PC-9 (cell line): ENCODE measurements around the gene KIF21B. TPM values are rescaled to one million over a fixed set of nuclear protein-coding genes. Genes with fewer than 3 reads are reported as not detected.
A peak's percentile ranks its signal among the peaks of the same experiment; 100 is the strongest.

Source experiments
- BruUV-seq: library from RNA; stranded (reverse); fragments of 400-500 nt; replicated peaks from 2 replicates; lab custom pipeline; 2021; lab: Mats Ljungman, UMichigan
- CTCF ChIA-PET: fragments of 300-600 bp; sonication (Branson Sonifier 250); formaldehyde crosslinking; loops from one replicate; lab custom pipeline; 2022; ENCODE audit warnings: antibody characterized with exemption; lab: Charles Lee
- POLR2A ChIA-PET: fragments of 300-600 bp; sonication (Branson Sonifier 250); formaldehyde crosslinking; loops from one replicate; lab custom pipeline; 2022; ENCODE audit warnings: antibody characterized with exemption; ENCODE audit not compliant: unreplicated experiment; lab: Charles Lee
- DNase-seq, 2 experiments: peaks; one replicate each; pipeline versions ENCODE4 v3.0.0 to v3.0.0-alpha.2; 2015 to 2022; ENCODE audit warnings: mixed read lengths in 1 of 2
- H2AFZ ChIP-seq: fragments of 200-600 bp; sonication (generic); 2 replicates; pipeline ENCODE4 v1.8.1; 2017; ENCODE audit warnings: antibody characterized with exemption
- H3F3A ChIP-seq: fragments of 200-600 bp; sonication (generic); 2 replicates; pipeline ENCODE4 v1.8.1; 2017; ENCODE audit warnings: antibody characterized with exemption, mild to moderate bottlenecking, low read depth; ENCODE audit not compliant: insufficient read depth
- H3K27ac ChIP-seq: fragments of 200-600 bp; sonication (generic); 2 replicates; pipeline ENCODE4 v1.6.1; 2016; ENCODE audit warnings: mixed run types
- H3K27me3 ChIP-seq: fragments of 200-600 bp; sonication (generic); 2 replicates; pipeline ENCODE4 v1.6.1; 2016; ENCODE audit warnings: low read depth, mixed run types; ENCODE audit not compliant: insufficient read depth
- H3K36me3 ChIP-seq: fragments of 200-600 bp; sonication (generic); 2 replicates; pipeline ENCODE4 v1.6.1; 2016; ENCODE audit warnings: low read depth, mixed run types
- H3K4me1 ChIP-seq: fragments of 200-600 bp; sonication (generic); replicated peaks from 2 replicates; pipeline ENCODE4 v1.6.1; 2016; ENCODE audit warnings: mixed run types; ENCODE audit not compliant: insufficient read depth
- H3K4me2 ChIP-seq: fragments of 200-600 bp; sonication (generic); 2 replicates; pipeline ENCODE4 v1.6.1; 2017; ENCODE audit warnings: mixed run types
- H3K4me3 ChIP-seq: fragments of 200-600 bp; sonication (generic); 2 replicates; pipeline ENCODE4 v1.6.1; 2016; ENCODE audit warnings: mixed run types
- H3K79me2 ChIP-seq: fragments of 200-600 bp; sonication (generic); 2 replicates; pipeline ENCODE4 v1.6.1; 2017; ENCODE audit warnings: low read depth, mixed run types
- H3K9me2 ChIP-seq: fragments of 200-600 bp; sonication (generic); 2 replicates; pipeline ENCODE4 v1.8.1; 2017; ENCODE audit warnings: mild to moderate bottlenecking; ENCODE audit not compliant: insufficient read depth
- H3K9me3 ChIP-seq: fragments of 200-600 bp; sonication (generic); 2 replicates; pipeline ENCODE4 v1.8.1; 2016; ENCODE audit warnings: low read depth; ENCODE audit not compliant: insufficient read depth
- H4K20me1 ChIP-seq: fragments of 200-600 bp; sonication (generic); 2 replicates; pipeline ENCODE4 v1.8.1; 2017; ENCODE audit not compliant: insufficient read depth
- CTCF ChIP-seq: fragments of 200-600 bp; sonication (generic); conservative IDR thresholded peaks from 2 replicates; pipeline ENCODE4 v1.6.1; 2017; ENCODE audit warnings: mixed run types, antibody characterized with exemption, mild to moderate bottlenecking, moderate library complexity
- EZH2 ChIP-seq: fragments of 200-600 bp; sonication (generic); IDR thresholded peaks from 2 replicates; pipeline ENCODE4 v1.8.0; 2017; ENCODE audit warnings: antibody characterized with exemption, low read depth
- intact Hi-C: fragments of 100-400 bp; cut with micrococcal nuclease; formaldehyde crosslinking; loops from one replicate; pipeline ENCODE4 v1.10.0; 2022; ENCODE audit not compliant: unreplicated experiment
- total RNA-seq: library from RNA; stranded (reverse); gene quantifications from 2 replicates; pipeline ENCODE4 v1.2.3, GENCODE V29; 2021

Gene KIF21B
- total RNA-seq, 1 experiment from 2014 or later, result 3.7 TPM

- Histone ChIP-seq H3K36me3 (no peaks in the 10 kb centered on the region), H3K27me3 (no peaks in the 10 kb centered on the region; the same call in 1 of the 2 replicates), H3K4me1 (no peaks in the 10 kb centered on the region), H3K9me3 (no peaks in the 10 kb centered on the region), H3K27ac (no peak overlapping the region), H3K79me2 (no peaks in the 10 kb centered on the region), H3F3A (no peaks in the 10 kb centered on the region), H3K4me2 (no peak overlapping the region), H4K20me1 (no peaks in the 10 kb centered on the region), H2AFZ (no peak overlapping the region), H3K4me3 (no peak overlapping the region), H3K9me2 (no peaks in the 10 kb centered on the region)
- TF ChIP-seq CTCF (no peak), EZH2 (no peak)
- no TSS peak for BruUV-seq
- POLR2A ChIA-PET, result no interaction called here
- CTCF ChIA-PET, result interaction anchor here (0.7 to 2.2 kb wide), 2 partner anchors 30 to 68 kb away, joined by 6 to 8 read pairs; no protein-coding TSS in a partner anchor
- peak in 1 of 2 experiments; percentile 26 for DNase-seq
- intact Hi-C loops, result loop anchor here (5.0 kb wide), 1 partner anchor 71 kb away; the partner anchor contains the start of gene CACNA1S
These were observed 17.5 kb upstream of the KIF21B start for GRCh38 chr1:201041011-201041410.

- no peaks in the 10 kb centered on the region for H3K36me3 ChIP-seq
- no peaks in the 10 kb centered on the region for H4K20me1 ChIP-seq
- no peaks in the 10 kb centered on the region for H3K9me3 ChIP-seq
- H3K9me2 ChIP-seq, result no peaks in the 10 kb centered on the region
- H3K79me2 ChIP-seq, result no peaks in the 10 kb centered on the region
- no peak overlapping the region for H3K4me3 ChIP-seq
- no peak overlapping the region for H3K4me2 ChIP-seq
- H3K27ac ChIP-seq, result no peak overlapping the region
- ChIA-PET POLR2A (no interaction called here), CTCF (no interaction called here)
- no peaks in the 10 kb centered on the region; the same call in 1 of the 2 replicates for H3K27me3 ChIP-seq
- no peak for DNase-seq
- intact Hi-C loops, result loop anchor here (5.0 kb wide), 1 partner anchor 72 kb away; the partner anchor contains the start of gene CACNA1S
- H3F3A ChIP-seq, result no peaks in the 10 kb centered on the region
- H3K4me1 ChIP-seq, result no peaks in the 10 kb centered on the region
- TF ChIP-seq CTCF, result no peak
- no peak for TF ChIP-seq EZH2
- H2AFZ ChIP-seq, result no peak overlapping the region
- no TSS peak for BruUV-seq
These were observed 16.4 kb upstream of the KIF21B start for GRCh38 chr1:201039876-201040275.

- no peak for DNase-seq
- Histone ChIP-seq H4K20me1 (no peaks in the 10 kb centered on the region), H3K79me2 (no peaks in the 10 kb centered on the region), H3K4me1 (no peaks in the 10 kb centered on the region), H3K4me2 (no peak overlapping the region), H3K27ac (no peak overlapping the region), H3K36me3 (no peaks in the 10 kb centered on the region), H2AFZ (no peak overlapping the region), H3K9me3 (no peaks in the 10 kb centered on the region), H3K27me3 (no peaks in the 10 kb centered on the region; the same call in 1 of the 2 replicates), H3K9me2 (no peaks in the 10 kb centered on the region), H3K4me3 (no peak overlapping the region), H3F3A (no peaks in the 10 kb centered on the region)
- TF ChIP-seq EZH2, result no peak
- no peak for TF ChIP-seq CTCF
- ChIA-PET CTCF (no interaction called here), POLR2A (no interaction called here)
- intact Hi-C loops, result no loop called here
- BruUV-seq, result no TSS peak
These were observed 15.9 kb upstream of the KIF21B start for GRCh38 chr1:201039418-201039817.
